IMR-90 (cell line): Measurements from ENCODE around the gene PALM2AKAP2. TPM values are rescaled to one million over a fixed set of nuclear protein-coding genes. Genes with fewer than 3 reads are reported as not detected.
"Not testable (repeated sequence)": the region's sequence is repeated elsewhere in the genome, so short reads cannot be mapped to it uniquely, and the experiment has no call there.

Source experiments
- ATAC-seq: fragments of 200-7000 bp; cut with Tn5 transposase; 2 replicates; pipeline ENCODE4 v1.9.1; 2020; ENCODE audit warnings: low read depth, mild to moderate bottlenecking, moderate library complexity
- BruUV-seq: library from RNA; stranded (reverse); fragments of 400-500 nt; replicated peaks from 2 replicates; lab custom pipeline; 2021; lab: Mats Ljungman, UMichigan
- CTCF ChIA-PET: fragments of 300-600 bp; formaldehyde crosslinking; extraction: SDS; loops from one replicate; lab custom pipeline; 2021; ENCODE audit warnings: antibody characterized with exemption; lab: Yijun Ruan, JAX
- POLR2A ChIA-PET: fragments of 300-600 bp; sonication (Branson Sonifier 250); formaldehyde crosslinking; loops from one replicate; lab custom pipeline; 2022; ENCODE audit warnings: antibody characterized with exemption; ENCODE audit not compliant: unreplicated experiment; lab: Charles Lee
- DNase-seq: peaks from one replicate; pipeline ENCODE4 v3.0.0; 2013
- H2AFZ ChIP-seq: replicated peaks from 2 replicates; pipeline ENCODE3; 2013; ENCODE audit warnings: low read length, mild to moderate bottlenecking; ENCODE audit not compliant: poor library complexity
- H2AK5ac ChIP-seq: 2 replicates; pipeline ENCODE4 v1.6.1; 2013; ENCODE audit warnings: low read depth, low read length, inconsistent platforms
- H2AK9ac ChIP-seq: replicated peaks from 2 replicates; pipeline ENCODE3; 2013; ENCODE audit warnings: mild to moderate bottlenecking, low read depth, low read length, moderate library complexity; ENCODE audit not compliant: poor library complexity
- H2BK120ac ChIP-seq: 2 replicates; pipeline ENCODE4 v1.6.1; 2013; ENCODE audit warnings: low read depth, low read length, inconsistent platforms
- H2BK15ac ChIP-seq: 3 replicates; pipeline ENCODE4 v1.6.1; 2013; ENCODE audit warnings: low read depth, low read length, inconsistent platforms
- H2BK20ac ChIP-seq: 2 replicates; pipeline ENCODE4 v1.6.1; 2013; ENCODE audit warnings: low read depth, mild to moderate bottlenecking, inconsistent platforms, low read length, moderate library complexity
- H2BK5ac ChIP-seq: 2 replicates; pipeline ENCODE4 v1.6.1; 2013; ENCODE audit warnings: mild to moderate bottlenecking, low read depth, low read length, inconsistent platforms; ENCODE audit not compliant: poor library complexity, severe bottlenecking
- H3K14ac ChIP-seq: replicated peaks from 2 replicates; pipeline ENCODE4 v1.6.1; 2013; ENCODE audit warnings: low read depth, low read length, inconsistent platforms
- H3K18ac ChIP-seq: 2 replicates; pipeline ENCODE4 v1.6.1; 2013; ENCODE audit warnings: low read depth, low read length, control low read depth
- H3K23ac ChIP-seq: 2 replicates; pipeline ENCODE4 v1.6.1; 2013; ENCODE audit warnings: low read depth, low read length, inconsistent platforms
- H3K27ac ChIP-seq: 2 replicates; pipeline ENCODE4 v1.5.1; 2013; ENCODE audit warnings: mild to moderate bottlenecking, control low read depth, low read length; ENCODE audit not compliant: insufficient read depth
- H3K27me3 ChIP-seq: 2 replicates; pipeline ENCODE4 v1.6.1; 2013; ENCODE audit warnings: low read length; ENCODE audit not compliant: control insufficient read depth, insufficient read depth
- H3K36me3 ChIP-seq: 2 replicates; pipeline ENCODE4 v1.6.1; 2013; ENCODE audit warnings: low read length, mixed read lengths; ENCODE audit not compliant: control insufficient read depth, insufficient read depth
- H3K4ac ChIP-seq: 2 replicates; pipeline ENCODE4 v1.6.1; 2013; ENCODE audit warnings: low read depth, low read length, inconsistent platforms
- H3K4me1 ChIP-seq: 2 replicates; pipeline ENCODE4 v1.6.1; 2013; ENCODE audit warnings: low read length, mixed read lengths; ENCODE audit not compliant: control insufficient read depth, insufficient read depth
- H3K4me2 ChIP-seq: 2 replicates; pipeline ENCODE4 v1.6.1; 2013; ENCODE audit warnings: low read depth, mild to moderate bottlenecking, control low read depth, low read length, moderate library complexity
- H3K4me3 ChIP-seq: 2 replicates; pipeline ENCODE4 v1.5.1; 2013; ENCODE audit warnings: low read depth, mild to moderate bottlenecking, control low read depth, low read length, moderate library complexity; ENCODE audit not compliant: insufficient read depth
- H3K56ac ChIP-seq: 2 replicates; pipeline ENCODE4 v1.6.1; 2013; ENCODE audit warnings: low read length, inconsistent platforms; ENCODE audit not compliant: insufficient read depth; ENCODE audit errors: extremely low read depth
- H3K79me1 ChIP-seq, 2 experiments: 2 replicates each; pipeline ENCODE4 v1.6.1; 2013; ENCODE audit warnings: low read length in 2 of 2, inconsistent platforms in 1 of 2, low read depth in 1 of 2
- H3K9ac ChIP-seq: 2 replicates; pipeline ENCODE4 v1.6.1; 2013; ENCODE audit warnings: low read depth, low read length, control low read depth
- H3K9me1 ChIP-seq: 2 replicates; pipeline ENCODE4 v1.6.1; 2013; ENCODE audit warnings: low read length, inconsistent platforms; ENCODE audit not compliant: insufficient read depth
- H3K9me3 ChIP-seq: 2 replicates; pipeline ENCODE4 v1.6.1; 2013; ENCODE audit warnings: low read length; ENCODE audit not compliant: control insufficient read depth, insufficient read depth
- H4K20me1 ChIP-seq: 2 replicates; pipeline ENCODE4 v1.6.1; 2013; ENCODE audit warnings: low read length, inconsistent platforms; ENCODE audit not compliant: insufficient read depth
- H4K5ac ChIP-seq: 2 replicates; pipeline ENCODE4 v1.6.1; 2013; ENCODE audit warnings: mild to moderate bottlenecking, low read depth, low read length, control low read depth
- H4K8ac ChIP-seq, 2 experiments: 2 replicates each; pipeline ENCODE4 v1.6.1; 2013; ENCODE audit warnings: low read depth in 2 of 2, low read length in 2 of 2, control low read depth in 1 of 2, inconsistent platforms in 1 of 2
- H4K91ac ChIP-seq: 2 replicates; pipeline ENCODE4 v1.6.1; 2013; ENCODE audit warnings: low read depth, low read length, inconsistent platforms; ENCODE audit not compliant: insufficient read depth
- WGBS, 2 experiments: methylation state at CpG; one replicate each; pipeline versions ENCODE4 v1.1.5 to v1.1.7; 2013; ENCODE audit warnings: missing lambda C conversion rate in 2 of 2; ENCODE audit not compliant: insufficient read length in 1 of 2; ENCODE audit errors: extremely low coverage in 2 of 2; 5-methylcytosine and 5-hydroxymethylcytosine counted together
- dilution Hi-C: fragments of 300-500 bp; cut with HindIII; formaldehyde crosslinking; loops from one replicate; pipeline ENCODE4 v1.14.3; 2018; ENCODE audit warnings: low sequenced_read_pairs; ENCODE audit not compliant: unreplicated experiment
- in situ Hi-C: fragments of 300-500 bp; cut with MboI; formaldehyde crosslinking; loops from 3 replicates; pipeline ENCODE4 v1.14.3; 2019; ENCODE audit warnings: low sequenced_read_pairs, inconsistent platforms, mixed read lengths
- intact Hi-C: fragments of 100-400 bp; cut with micrococcal nuclease; formaldehyde crosslinking; loops from 2 replicates; pipeline ENCODE4 v1.10.0; 2022
- polyA plus RNA-seq, 3 experiments: library from polyadenylated mRNA; depleted of rRNA; stranded (reverse); fragments of >200 nt; gene quantifications; 2 replicates each; pipeline ENCODE4 v1.2.3, GENCODE V29; 2012; ENCODE audit warnings: low replicate concordance in 1 of 3
- total RNA-seq: library from RNA; depleted of rRNA; stranded (reverse); fragments of >200 nt; gene quantifications from 2 replicates; pipeline ENCODE4 v1.2.3, GENCODE V29; 2012

PALM2AKAP2 gene
- total and polyA plus RNA-seq, 2 of the 4 experiments (the other 2 are of a cell fraction), result 3.2 to 14.2 TPM

- H4K91ac ChIP-seq, H3K23ac ChIP-seq, H3K4me1 ChIP-seq, CTCF ChIA-PET, H3K4me2 ChIP-seq, H3K9me3 ChIP-seq, H3K4me3 ChIP-seq, H3K56ac ChIP-seq, H3K27me3 ChIP-seq, H2BK15ac ChIP-seq, H3K9me1 ChIP-seq, H3K27ac ChIP-seq, dilution Hi-C loops, H2BK20ac ChIP-seq, POLR2A ChIA-PET, H2BK5ac ChIP-seq, H2AFZ ChIP-seq, DNase-seq, ATAC-seq, H3K36me3 ChIP-seq, H3K18ac ChIP-seq, H2BK120ac ChIP-seq, H4K20me1 ChIP-seq, intact Hi-C loops, H3K14ac ChIP-seq, H2AK9ac ChIP-seq, H4K8ac ChIP-seq, BruUV-seq, H3K9ac ChIP-seq, H3K4ac ChIP-seq, H2AK5ac ChIP-seq, H4K5ac ChIP-seq: not testable (repeated sequence)
- no CpG with 5 or more reads among the region's 2 CpGs for WGBS, 2 experiments
- H3K79me1 ChIP-seq, result peaks cover 41 to 60% of the 10 kb centered on the region in 2 experiments
- in situ Hi-C loops, result loop anchor here (10.0 kb wide), 1 partner anchor 251 kb away; no protein-coding TSS in a partner anchor
These were observed 45.4 kb downstream of the PALM2AKAP2 start for GRCh38 chr9:109825383-109825782.
